Occipital lobe (tissue), 2 donors: ENCODE results near the gene TBL1X. TPM values are rescaled to one million over a fixed set of nuclear protein-coding genes. Genes with fewer than 3 reads are reported as not detected.

Source experiments
- DNase-seq: peaks from one replicate; lab custom pipeline; 2025; lab: John Stamatoyannopoulos, UW
- total RNA-seq: library from RNA; depleted of rRNA; stranded (reverse); fragments of >200 nt; gene quantifications from one replicate; pipeline ENCODE4 v1.2.3, GENCODE V29; 2014

The TBL1X gene
- total RNA-seq, 1 donor from 2014 or later, result 2.8 TPM

DNA sequence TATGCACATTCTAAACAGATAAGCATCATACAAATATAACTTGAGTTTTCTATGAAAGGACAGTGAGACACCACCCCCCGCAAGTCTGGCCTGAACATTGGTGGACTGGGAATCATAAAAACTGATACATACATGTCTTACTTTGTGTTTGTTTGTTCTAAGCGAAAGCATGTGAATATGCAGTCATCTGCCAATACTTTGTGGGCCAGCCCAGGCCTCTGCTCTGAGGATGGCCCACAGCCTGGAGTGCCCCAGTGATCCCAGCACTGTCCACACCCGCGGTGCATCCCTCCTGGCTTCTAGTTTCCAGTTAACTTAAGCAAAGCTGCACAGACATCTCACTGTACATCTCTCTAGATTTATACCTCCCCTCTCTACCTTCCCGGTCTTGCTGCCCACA is 154.3 kb downstream of the TBL1X start:
- no peak for DNase-seq

DNA sequence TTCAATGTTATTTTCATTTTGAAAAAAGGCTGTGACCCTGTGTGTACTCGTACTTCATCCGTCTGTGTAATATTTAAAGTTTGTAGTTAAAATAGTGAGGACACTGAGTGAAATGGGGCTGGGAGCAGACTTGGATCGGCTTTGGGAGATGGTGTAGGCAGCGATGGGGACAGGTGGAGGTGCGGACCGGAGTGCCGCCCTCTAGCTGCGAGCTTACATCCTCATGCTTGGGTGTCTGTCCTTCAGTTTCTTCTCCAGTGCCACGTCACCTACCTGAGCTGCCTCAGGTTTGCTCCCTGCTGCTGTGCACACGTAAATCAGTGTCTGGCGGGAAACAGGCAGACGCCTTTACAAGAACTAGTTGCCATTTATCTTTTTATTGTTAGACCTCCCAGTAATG is 154.7 kb downstream of the TBL1X start:
- no peak for DNase-seq

DNA sequence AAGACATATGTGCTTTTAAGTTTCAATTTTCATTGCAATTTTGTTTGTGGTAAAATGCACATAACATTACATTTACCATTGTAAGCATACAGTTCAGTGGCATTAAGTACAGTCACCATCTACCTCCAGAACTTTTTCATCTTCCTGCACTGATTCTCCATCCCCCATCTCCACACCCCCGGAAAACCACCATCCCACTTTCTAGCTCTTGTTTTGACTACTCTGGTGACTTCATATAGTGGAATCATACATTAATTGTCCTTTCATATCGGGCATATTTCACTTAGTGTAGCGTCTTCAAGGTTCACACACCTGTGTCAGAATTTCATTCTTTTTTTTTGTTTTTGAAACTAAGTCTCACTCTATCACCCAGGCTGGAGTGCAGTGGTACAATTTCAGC is 157.3 kb downstream of the TBL1X start:
- DNase-seq, result no peak

DNA sequence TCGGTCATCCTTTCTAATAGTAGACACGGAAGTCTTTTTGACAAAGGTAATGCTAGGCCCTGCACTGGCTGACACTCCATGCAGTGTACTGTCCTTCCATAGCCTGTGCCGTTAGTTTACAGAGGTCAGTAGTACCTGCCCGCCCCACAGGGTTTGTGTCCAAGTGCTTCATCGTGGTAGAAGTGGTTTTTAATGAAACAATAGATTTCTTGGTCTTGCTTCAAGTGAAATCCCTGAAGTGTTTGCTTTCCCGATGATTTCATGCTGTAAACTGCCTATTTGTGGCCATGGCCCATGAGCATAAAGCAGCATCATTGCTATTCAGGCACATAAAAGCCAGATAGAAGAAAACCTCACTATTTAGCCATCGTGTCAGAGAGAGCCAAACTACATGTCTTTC is 161.5 kb downstream of the TBL1X start:
- no peak for DNase-seq

DNA sequence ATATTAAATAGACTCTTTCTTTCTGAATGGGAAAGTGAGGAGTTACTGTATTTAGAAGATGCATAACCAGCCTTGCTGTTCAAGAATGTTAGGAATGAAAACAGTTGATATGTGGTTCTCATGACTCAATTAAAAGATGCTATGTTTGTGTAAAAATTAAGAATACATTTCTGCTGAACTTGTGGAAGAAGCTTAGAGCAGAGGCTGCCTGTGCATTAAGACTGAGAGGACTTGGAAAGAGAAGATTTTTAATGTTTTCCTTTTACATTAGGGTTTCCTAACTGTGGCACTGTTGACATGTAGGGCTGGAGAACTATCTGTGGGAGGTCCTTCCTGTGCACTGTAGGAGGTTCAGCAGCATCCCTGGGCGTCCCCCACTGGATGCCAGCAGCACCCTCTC is 163.1 kb downstream of the TBL1X start:
- DNase-seq, result no peak

DNA sequence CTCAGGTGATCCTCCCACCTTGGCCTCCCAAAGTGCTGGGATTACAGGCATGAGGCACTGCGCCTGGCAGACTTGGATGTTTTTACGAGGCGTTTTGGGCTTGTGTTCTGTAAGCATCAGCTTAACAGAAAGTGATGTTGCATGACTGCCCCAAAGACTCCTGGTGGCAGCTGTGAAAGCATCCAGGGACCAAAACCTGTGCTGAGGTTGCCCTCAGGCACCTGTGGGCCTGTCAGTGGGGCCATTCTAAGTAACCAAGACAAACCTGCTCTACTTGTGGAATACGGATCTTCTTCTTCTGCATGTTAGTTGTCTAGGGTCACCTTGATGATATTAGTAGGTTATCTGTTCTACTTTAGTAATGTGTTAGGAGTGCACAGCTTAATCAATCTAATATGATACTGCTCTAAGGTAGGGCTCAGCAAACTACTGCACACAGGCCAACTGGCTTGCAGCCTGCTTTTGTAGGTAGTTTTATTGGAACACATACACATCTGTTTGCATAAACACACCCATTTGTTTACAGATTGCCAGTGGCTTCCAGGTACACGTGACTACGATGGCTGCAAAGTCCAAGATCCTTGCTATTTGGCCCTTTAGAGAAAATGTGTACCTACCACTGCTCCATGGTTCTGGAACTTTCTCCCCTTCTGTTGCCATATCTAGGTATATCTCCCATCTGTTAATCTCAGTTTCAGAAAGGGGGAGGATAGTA is 164.1 kb downstream of the TBL1X start:
- no peak for DNase-seq

DNA sequence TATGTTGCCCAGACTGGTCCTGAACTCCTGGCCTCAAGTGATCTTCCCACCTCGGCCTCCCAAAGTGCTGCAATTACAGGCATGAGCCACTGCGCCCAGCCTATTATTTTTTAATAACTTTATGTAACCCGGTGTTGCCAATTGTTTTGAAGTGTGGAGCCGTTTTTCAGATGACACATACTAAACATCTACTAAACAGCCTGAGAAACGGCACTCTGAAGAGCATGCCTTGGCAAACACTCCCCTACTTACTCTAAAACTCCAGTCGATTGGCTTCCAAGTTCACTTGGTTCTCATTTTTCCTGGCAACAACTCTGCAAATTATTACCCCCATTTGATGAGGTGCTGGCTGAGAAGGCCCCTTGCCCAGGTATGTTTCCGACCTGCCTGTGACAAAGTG is 169.7 kb downstream of the TBL1X start:
- DNase-seq, result no peak

DNA sequence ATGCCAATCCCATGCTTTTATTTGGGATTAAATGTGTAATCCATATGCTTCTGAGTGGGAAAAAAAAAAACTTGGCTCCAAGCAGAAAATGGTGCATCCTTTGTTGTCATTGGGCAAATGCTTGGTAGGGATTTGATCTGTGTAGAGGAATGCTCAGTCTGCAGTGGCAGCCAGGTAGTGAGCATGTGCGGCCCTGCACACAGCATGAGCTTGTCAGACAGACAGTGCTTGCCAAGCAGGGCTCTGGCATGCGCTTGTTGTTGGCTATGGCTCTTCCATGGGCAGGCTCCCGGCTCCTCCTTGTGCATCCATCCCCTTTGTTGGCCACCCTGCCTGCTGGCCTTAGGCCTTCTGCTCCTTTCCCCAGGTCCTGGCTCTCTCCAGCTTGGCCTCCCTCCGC is 170.5 kb downstream of the TBL1X start:
- DNase-seq, result no peak

DNA sequence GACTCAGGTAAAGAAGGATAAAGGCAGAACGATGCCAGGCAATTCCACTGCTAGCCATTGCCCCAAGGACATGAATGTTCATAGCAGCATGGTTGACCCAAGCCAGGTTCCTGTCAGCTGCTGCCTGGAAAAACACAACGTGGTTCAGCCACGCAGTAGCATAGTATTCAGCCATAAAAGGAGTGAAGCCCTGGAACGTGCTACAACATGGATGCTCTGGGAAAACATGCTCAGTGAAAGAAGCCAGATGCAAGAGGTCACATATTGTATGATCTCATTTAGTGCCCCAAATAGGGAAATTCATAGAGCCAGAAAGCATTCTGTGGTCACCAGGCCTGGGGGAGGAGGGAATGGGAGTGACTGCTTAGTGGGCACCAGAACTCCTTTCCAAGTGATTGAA is 170.9 kb downstream of the TBL1X start:
- DNase-seq, result no peak

DNA sequence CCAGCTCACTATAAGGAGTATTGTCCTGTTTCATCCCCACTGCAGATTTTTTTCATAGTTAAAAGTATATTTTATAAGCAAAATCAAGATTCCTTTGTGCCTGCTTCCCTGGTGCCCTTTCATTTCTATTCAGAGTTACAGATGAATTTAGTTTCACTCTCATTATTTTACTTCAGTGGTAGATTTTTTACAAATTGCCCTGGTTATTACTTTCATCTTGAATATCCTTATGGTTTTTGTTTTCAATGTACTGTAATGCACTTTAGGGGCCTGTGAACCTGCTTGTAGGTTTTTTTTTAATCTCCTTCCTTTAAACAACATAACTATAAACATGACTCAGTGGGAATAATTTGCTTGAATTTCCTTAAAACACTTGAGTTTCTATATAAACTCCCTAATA is 174.0 kb downstream of the TBL1X start:
- no peak for DNase-seq

DNA sequence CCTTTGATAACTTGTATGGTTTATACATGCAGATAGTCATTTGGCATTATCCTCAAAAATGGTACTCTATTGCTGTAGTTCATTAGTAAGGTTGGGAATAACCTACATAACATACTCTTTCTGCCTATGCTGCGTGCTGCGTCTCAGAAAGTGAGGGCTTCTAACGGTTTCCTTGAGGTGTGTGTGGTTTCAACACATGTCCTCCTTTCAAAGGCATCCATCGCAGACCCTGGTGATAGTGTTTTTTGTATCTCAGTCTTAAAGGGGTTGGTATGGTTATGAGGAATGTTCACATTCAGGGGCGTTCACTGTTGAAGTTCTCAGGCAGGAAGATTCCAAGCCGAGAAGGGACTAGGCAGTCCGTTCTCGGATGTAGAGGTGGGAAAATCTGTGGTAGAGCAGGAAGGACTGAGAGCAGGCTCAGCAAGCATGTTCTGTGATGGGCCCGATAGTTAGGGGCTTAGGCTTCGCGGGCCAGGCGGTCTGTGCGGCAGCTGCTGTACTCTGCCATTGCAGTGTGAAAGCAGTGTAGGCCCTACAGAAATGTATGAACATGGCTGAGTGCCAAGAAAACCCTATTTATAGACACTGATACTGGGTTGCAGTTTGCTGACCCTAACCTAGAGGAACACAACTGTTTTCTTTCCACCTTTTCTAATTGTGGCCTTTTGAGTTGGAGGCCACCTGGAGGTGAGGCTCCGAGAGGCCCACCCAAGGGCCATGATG is 177.6 kb downstream of the TBL1X start:
- no peak for DNase-seq

DNA sequence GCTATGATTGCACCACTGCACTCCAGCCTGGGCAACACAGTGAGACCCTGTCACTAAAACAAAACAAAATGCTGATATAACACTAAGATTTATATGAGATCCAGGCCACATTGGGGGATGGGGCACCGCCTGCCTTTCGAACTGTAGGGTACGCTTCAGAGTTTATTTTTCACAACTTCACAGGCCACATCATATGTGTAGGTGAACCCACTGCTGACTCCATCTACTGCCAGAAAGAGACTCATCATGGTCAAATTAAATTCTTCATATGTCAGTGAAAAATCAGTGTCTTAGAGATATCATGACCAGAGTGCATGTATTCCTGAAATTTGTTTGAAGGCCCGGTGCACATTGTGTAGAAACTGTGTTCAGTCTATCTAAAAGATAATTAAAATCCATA is 178.9 kb downstream of the TBL1X start:
- no peak for DNase-seq

DNA sequence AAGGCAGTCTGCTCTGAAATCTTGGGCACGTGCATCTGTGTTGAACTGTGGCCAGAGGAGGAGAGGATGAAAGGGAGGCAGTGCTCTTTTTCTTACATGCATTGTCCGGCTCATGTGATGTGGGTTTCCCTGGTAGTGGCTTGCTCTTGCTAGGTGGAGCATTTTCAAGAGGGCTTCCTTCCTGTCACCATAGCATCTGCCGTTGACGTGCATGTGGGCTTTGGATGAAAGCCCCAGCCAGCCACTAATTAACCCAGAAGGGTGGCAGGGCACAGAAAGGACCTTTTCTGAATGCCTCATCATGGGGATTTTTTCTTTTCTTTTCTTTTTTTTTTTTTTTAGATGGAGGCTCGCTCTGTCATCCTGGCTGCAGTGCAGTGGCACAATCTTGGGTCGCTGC is 179.5 kb downstream of the TBL1X start:
- no peak for DNase-seq

DNA sequence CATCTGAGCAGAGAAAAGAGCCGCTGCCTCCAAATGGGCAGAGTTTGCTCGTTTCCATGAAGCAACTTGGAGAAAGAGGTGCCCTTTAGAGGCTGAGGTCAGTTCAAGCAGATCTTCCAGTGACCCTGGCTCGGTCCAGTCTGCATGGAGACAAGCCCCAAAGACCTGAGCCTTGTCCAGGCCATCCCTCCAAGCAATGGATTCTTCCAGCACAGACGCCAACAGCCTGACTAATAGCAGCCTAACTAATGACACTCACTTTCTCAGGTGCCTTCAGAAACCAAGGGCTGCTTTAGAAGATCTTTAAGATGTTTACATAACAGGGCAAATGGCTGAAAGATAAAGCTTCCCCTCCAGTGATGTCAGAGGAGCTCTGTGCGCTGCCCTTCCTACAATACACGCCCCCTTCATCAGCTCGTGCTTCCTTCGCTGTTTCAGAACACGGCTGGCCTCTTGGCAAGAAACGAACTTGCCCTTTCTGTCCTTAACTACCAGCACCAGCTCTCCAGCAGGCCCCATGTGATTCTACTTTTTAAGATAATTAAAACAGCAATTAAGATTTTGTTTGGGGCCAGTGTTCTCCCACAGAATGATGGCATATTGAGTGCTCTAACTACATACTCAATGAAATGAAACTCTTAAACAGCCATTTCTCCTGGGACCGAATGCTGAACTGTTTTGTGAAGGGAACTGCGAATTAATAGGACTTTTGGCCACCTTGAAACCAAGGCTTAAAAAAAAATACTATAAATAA is 181.8 kb downstream of the TBL1X start:
- no peak for DNase-seq

DNA sequence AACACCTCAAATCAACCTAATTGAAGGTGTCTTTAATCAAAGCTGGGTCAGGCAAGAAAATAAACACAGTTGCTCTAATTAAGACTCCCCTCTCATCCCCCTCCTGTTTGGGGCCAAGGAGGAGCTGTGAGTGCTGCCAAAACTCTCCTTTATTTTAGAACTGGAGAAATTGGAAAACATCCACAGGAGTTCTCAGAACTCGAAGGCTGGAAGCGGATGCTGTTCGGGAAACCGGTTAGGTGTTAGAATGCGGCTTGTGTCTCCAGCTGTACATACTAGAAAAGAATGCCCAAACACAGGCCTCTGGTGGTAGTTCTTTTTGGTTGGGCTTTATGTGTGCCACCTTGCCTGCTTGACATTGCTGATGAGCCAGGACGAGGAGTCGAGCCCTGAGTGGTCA is 182.6 kb downstream of the TBL1X start:
- no peak for DNase-seq

DNA sequence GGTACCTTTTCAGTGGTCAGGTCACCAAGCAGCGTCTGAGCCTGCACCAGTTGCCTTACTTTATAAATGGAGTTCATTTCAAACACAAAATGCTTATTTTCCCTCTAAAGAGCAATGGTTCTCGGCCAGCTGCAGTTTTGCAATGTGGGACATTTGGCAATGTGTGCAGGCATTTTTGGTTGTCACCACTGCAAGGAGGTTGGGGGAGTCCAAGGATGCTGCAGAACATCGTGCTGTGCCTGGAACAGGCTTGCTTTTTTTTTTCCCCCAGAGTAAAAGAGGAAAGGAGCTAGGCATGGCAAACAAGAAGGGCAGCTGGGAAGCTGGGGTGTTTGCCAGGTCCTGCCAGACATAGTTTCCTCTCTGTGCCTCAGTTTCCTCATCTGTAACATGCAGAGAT is 185.2 kb downstream of the TBL1X start:
- no peak for DNase-seq

DNA sequence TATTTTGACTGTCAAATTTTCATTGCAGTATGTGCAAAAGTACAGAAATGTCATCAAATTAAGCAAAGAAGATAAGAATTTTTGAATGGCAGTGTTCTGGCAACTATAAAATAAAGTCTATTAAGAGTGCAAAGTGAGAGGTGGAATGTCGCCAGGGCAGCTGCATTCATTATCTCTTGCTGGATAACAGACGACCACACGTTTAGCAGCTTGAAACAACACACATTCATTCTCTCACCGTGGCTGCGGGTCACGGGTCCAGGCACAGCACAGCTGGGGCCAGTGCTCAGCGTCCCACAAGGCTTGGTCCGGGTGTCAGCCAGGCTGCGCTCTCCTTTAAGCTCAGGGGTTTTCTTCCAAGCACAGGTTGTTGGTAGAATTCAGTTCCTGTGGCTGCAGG is 186.9 kb downstream of the TBL1X start:
- no peak for DNase-seq

DNA sequence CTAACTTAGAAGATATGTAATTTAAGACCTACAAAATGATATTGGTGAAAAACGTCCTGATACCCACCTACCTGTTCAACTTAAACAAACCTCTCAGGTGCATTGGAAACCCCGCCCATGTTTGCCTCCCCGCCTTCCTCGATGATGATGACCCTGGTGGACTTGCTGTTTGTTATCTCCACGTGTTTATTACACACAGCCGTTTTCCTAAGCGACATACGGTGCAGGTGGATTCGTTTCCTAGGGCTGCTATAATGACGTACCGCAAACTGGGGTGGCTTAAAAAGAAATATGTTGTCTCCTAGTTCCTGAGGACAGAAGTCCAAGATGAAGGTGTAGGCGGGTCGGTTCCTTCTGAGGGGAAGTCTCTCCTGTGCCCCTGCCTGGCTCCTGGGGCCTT is 190.1 kb downstream of the TBL1X start:
- no peak for DNase-seq

DNA sequence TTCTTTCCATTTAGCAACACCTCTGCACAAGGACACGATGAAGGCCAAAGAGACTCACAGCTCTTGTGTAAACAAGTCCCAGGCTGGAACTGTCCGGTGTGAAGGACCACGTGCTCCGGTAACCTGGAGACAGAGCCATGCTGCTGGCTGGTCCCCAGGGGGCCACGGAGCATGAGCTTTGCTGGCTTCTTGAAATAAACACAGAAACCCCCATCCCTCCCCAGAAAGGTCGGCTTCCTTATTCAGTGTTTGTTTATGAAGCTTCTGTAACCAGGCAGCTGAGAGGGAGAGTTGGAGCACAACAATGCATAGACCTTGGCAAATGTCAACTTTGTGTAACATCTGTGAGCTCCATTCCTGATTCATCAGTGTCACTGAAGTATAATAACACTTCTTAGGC is 191.4 kb downstream of the TBL1X start:
- no peak for DNase-seq

DNA sequence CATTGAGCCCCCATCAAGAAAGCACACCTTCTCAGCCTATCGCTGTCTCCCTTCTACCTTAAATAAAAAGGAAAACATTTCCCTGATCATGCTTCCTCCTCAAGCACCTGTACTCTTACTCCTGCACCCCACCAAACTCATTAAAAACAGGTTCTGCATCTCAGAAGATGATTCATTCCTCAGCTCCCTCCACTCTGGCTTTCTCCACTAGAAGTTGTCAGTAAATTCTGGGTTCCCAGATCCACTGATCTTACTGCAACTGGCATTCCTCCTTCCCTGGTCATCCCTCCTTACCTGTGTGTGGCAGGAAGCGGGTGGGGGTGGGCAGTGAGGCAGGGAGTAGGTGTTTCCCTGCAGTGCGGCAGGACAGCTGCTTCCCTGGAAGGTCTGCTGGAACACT is 192.0 kb downstream of the TBL1X start:
- no peak for DNase-seq

DNA sequence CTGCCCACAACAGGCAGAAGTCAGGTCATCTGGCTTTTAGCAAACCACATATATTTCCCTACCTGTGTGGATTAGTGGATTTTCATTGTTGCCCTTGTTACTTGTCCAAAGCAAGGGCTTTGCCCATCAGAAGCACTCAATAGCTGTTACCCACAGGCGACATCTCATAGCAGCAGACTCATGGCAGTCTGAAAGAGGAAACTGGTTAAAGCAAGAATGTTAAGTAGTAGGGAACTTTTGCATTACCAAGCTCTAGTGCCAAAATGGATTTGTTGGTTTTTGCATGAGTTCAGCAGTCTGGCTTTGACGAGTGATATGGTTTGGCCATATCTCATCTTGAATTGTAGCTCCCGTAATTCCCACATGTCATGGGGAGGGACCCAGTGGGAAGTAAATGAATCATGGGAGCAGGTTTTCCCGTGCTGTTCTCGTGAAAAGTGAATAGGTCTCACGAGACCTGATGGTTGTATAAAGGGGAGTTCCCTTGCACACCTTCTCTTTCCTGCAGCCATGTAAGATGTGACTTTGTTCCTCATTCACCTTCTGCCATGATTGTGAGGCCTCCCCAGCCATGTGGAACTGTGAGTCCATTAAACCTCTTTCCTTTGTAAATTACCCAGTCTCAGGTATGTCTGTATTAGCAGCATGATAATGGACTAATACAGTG is 192.9 kb downstream of the TBL1X start:
- no peak for DNase-seq

DNA sequence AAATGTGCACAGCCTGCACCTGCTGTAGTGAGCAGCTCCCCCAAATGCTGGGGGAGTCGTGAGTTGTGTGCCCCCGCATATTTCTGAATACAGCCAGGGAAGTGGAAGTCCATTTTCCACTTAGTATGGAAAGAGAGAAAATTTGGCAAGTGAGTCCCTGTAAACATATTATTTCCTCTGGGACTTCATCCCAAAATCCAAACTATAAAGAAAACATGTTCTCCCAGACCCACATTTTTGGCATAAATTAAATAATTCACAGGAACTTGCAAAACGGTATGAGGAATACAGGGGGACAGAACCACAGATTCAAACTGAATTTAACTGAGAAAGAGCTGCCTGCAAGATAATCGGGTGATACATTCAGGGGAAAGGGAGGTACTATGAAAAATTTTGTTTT is 193.6 kb downstream of the TBL1X start:
- no peak for DNase-seq
